Hematopoietic multipotent progenitor cell treated with erythropoietin and hydrocortisone succinate and interleukin-3 and kit ligand, for 15 days (in vitro differentiated cells): Measurements from ENCODE around the gene KMT2D.
"Not testable (repeated sequence)": the region's sequence is repeated elsewhere in the genome, so short reads cannot be mapped to it uniquely, and the experiment has no call there.

ENCODE experiments used
- DNase-seq: peaks from one replicate; pipeline ENCODE4 v3.0.0-alpha.2; 2015; ENCODE audit warnings: low spot score

KMT2D gene

DNA sequence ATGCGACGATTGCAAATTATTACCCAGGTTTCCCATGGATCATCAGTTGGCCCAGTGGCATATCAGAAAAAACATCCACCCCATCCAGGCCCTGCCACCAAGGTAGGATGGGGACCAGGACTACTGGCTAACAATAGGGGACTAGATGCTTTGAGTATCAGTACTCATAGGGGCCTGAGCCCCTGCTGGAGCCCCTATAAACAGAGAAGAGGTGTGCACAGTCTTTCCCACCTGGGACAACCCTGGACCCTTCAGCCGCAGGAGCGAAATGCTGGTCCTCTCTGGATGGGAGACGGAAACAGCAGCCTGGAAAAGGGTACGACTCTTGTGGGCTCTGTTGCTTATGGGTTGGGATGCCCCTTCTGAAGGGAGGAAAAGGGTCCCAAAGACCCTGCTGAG is 28.3 kb upstream of the KMT2D start:
- DNase-seq = no peak

- peak; percentile 90 for DNase-seq
Measured at GRCh38 chr12:49088150-49088931, 27.7 kb upstream of the KMT2D start.

- no peak for DNase-seq
Measured at GRCh38 chr12:49086116-49086515, 25.5 kb upstream of the KMT2D start.

- no peak for DNase-seq
Measured at GRCh38 chr12:49084438-49084837, 23.8 kb upstream of the KMT2D start.

- DNase-seq = no peak
Measured at GRCh38 chr12:49079793-49080192, 19.2 kb upstream of the KMT2D start.

DNA sequence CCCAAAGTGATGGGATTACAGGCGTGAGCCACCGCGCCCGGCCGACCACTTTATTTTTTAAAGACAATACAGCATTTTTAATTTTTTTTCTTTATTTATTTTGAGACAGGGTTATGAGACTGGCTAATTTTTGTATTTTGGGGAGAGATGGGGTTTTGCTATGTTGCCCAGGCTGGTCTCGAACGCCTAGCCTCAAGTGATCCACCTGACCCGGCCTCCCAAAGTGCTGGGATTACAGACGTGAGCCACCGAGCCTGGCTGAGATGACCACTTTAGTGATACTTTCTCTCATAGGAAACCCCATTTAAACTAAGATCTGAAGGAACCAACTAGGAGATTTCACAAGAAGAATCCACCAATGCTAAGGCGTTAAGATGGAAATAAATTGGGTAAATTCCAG is 10.4 kb upstream of the KMT2D start:
- no peak for DNase-seq

GRCh38 chr12:49069507-49070346 is 9.1 kb upstream of the KMT2D start, which contains the start of gene RHEBL1:
TSS of gene RHEBL1 (minus strand) at chr12:49069979. CDS start at chr12:49069785, 194 bp downstream.
- peak; percentile 98 for DNase-seq

DNA sequence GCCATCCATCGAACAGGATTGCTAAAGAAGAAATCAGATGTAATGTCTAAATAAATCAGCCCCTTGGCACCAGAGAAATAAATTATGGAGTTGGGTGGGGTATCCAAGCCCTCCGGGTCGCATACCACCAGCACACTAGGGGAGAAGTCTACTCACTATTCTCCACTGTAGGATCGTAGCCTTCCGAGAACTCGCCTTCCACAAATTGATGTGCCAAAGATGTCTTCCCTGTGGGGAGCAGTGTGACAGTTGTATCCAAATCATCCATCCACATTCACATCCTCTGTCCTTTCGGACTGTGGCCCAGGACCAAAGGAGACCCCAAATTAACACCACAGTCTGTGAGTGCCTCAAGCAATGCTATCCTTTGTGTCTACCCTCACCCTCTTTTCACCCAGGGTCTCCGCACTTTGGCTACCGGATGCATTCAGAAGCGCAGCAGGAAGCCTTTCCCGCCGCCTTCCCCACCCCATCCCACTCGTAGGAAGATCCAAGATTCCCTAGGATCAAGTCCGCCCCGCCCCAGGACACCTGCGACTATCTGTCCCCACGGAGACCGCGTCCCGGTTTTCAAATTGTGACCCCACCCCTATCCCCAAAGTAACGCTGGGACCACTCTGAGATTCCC is 8.4 kb upstream of the KMT2D start:
- no peak for DNase-seq

- no peak for DNase-seq
Measured at GRCh38 chr12:49066120-49066519, 5.5 kb upstream of the KMT2D start.

- DNase-seq = no peak
Measured at GRCh38 chr12:49064767-49065152, 4.2 kb upstream of the KMT2D start.

DNA sequence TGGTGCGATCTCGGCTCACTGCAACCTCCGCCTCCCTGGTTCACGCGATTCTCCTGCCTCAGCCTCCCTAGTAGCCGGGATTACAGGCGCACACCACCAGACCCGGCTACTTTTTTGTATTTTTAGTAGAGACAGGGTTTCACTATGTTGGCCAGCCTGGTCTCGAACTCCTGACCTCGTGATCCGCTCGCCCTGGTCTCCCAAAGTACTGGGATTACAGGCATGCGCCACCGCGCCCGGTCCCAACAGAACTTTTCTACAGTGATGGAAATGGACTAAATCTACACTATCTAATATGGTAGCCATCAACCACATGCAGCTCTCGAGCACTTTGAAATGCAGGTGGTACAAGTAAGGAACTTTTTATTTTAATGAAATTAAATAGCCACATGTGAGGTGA is 1.3 kb upstream of the KMT2D start:
- DNase-seq = not testable (repeated sequence)

DNA sequence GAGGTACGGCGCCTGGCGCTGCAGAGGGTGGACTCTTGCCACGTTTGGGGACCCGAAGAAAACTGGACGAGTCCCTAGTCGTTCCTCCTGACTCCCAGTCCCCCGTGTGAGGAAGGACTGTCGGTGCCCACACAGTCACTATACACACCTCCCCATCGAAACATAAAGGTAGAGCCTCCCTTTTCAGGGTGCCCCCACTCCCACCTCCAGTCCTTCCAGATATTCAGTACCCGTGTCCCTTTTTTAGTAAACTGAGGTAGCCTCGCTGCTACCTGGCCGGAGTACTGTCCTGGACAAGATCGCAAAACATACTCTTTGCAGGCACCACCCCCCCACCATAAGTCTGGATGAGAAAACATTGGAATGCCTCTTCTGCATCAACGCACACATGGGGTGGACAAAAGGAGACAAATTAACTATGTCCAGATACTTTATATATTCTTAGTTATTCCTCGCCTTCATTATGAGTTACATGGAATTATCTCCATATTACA is 610 bp upstream of the KMT2D start:
- DNase-seq = no peak

DNA sequence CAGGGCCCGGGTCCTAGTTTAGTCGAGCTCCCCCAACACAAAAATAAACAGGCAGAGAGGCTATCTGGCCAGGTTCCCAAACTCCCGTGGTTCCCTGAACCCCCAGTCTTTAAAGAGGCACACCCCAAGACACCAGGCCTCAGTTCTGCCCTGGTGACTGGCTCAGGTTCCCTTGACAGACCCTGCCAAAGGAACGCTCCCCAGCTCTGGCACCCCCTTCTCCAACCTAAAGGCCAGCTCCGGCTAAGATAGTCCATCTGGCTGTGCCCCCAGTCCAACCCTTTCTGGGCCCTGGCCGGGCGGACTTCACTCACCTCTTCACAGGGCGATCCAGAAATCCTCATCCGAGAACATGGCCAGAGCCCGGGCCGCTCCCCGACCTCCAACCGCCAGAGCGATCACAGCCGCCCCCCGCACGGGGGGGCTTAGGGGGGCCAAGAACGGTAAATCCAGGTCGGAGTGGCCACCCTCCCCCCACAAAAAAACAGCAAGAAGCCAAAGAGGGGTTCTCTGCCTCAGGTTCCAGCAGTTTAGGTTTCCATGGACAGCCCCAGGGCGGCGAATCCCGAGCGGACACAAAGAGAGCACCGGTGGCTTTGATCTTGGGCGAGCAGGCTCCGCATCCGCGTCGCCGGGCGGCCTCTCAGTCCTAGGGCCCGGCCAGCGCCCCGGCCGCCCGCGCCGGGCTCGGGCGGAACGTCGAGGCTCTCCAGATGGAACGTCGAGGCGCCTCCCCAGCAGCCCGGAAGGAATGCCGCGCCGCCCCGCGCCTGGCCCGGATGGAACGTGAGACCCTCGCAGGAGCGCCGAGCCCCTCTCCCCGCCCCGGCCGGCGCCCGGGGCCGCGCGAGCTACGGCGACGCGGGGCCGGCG is 1.1 kb downstream of the KMT2D start:
- peak; percentile 65 for DNase-seq

DNA sequence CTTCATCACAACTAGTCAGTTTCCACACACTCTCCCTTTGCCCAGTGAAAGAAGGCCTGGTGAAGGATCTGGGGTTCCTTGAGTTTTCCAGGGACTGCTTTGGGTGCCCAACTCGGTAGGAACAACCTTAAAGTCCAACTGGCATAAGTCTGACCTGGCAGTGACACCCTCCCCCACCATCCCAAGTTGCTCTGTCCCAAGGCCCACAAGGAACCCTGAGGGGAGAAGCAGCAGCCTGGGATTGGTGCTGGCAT is 1.6 kb downstream of the KMT2D start:
- peak; percentile 18 for DNase-seq

GRCh38 chr12:49058366-49059044 is 2.1 kb downstream of the KMT2D start:
- peak; percentile 28 for DNase-seq

DNA sequence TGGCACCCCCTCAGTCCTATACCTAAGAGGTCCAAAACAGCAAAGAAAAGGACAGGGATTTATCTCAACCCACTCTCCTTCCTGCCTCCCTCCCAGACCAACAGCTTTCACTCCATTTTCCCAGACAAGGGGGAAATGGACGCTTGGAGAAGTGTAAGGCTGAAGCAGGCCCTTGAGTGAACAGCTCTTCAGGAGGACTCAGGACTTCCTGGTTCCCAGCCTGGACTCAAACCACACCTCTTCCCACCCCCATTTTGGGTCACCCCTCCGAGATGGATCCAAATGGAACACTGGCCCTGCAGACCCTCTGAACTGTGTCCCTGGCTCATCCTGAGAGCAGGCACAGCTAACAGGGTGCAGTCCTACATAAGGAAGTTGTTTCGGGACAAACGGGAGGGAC is 2.7 kb downstream of the KMT2D start:
- no peak for DNase-seq

GRCh38 chr12:49055978-49056754 is 4.4 kb downstream of the KMT2D start:
- DNase-seq = peak; percentile 64

DNA sequence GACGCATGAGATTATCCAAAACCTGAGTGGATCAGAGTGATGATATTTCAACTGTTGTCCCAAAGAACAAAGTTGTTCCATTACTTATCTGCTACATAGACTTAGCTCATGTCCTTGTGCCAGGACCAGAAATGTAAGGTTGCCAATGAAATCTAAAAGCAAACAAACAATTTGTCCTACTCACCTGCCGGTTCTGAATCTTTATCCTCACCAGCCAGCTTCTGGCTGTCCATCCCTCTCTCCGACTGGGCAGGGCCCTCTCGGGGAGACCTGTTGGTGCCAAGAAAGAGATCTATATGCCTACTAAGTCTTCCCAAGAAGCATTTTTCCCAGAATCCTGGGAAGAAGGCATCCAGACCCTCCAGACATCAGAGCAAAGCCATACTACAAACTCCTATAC is 5.5 kb downstream of the KMT2D start:
- no peak for DNase-seq

DNA sequence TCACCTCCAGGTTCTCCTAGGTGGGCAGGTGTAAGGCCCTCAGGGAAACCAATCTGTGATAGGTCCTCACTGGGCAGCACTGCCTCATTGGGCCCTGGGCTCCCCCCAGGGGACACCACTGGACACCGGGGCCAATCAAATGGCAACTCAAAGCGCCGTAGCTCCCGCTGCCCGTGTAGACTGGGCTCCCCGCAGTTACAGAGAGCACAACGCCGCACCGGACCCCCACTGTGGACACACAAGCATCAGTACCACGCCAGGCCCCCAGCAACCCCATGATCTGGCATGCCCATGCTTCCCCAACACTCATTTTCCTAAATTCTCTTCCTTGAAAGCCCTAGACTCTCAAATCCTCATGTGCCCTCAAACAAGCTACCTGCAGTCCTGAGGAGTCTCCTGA is 6.1 kb downstream of the KMT2D start:
- DNase-seq = no peak

GRCh38 chr12:49054096-49054495 is 6.5 kb downstream of the KMT2D start:
- DNase-seq = no peak
